ENCODE results near the gene HLA-F. TPM values are rescaled to one million over a fixed set of nuclear protein-coding genes. Genes with fewer than 3 reads are reported as not detected.

Gene HLA-F
- polyA plus RNA-seq, 1 donor from 2014 or later = 393 TPM

DNA sequence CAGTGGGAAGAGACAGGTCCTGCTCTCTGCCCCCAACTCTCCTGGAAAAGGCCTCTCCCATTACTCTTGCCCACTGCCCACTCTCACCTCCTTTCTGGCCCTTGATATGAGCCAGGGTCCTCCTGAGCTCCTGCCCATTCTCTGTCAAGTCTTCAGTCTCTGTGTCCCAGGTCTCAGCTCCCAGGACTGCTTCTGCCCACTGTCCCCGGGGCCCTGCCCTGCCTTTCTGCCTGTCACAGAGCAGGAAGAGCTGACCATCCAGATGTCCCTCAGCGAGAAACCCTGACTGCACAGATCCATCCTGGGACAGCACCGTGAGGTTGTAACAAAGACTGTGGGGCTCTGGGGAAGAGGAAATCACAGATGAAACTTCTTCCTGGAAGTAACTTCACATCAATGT lies 22.2 kb downstream of the HLA-F start:
- Mint-ChIP-seq H3K27me3 (peaks cover 5% of the 10 kb centered on the region), H3K9me3 (no peaks in the 10 kb centered on the region), H3K36me3 (peaks cover 2% of the 10 kb centered on the region), H3K27ac (no peak overlapping the region), H3K4me1 (peaks cover 8 to 22% (median 16%) of the 10 kb centered on the region in 3 donors), H3K4me3 (peak overlapping the region in 1 of 4 donors; percentile 15)

DNA sequence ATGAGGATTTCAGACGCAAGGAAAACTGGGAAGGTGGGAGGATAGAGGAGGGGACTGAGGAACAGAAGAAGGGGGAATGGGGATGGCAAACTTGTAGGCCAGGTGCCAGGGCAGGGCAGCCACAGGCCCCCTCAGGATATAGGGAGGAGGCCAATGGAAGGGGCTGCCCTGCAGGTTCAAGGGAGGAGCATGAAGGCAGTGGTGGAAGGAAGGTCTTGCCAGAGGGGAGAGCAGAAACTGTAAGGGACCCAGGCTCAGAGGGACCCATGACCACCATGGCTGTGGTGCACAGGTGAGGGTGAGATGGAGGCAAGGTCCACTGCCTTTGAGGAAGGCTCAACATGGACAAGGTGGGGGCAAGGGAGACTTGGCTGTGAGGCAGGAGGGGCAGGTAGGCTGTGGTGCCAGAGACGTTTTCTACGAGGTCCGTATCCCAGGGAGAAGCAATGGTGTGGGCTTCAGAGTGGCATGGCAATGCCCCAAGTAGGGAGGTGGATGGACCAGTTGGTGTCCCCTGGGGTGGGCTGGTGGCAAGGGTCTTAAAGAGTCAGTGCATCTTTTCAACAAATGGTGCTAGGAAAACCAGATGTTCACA lies 22.7 kb downstream of the HLA-F start:
- H3K4me1 Mint-ChIP-seq = peaks cover 8 to 24% (median 16%) of the 10 kb centered on the region in 3 donors
- peaks cover 2% of the 10 kb centered on the region for H3K36me3 Mint-ChIP-seq
- H3K4me3 Mint-ChIP-seq = peak overlapping the region in 2 of 4 donors; percentile 15 to 52
- H3K27me3 Mint-ChIP-seq = peaks cover 5% of the 10 kb centered on the region
- H3K27ac Mint-ChIP-seq = no peak overlapping the region
- H3K9me3 Mint-ChIP-seq = no peaks in the 10 kb centered on the region

DNA sequence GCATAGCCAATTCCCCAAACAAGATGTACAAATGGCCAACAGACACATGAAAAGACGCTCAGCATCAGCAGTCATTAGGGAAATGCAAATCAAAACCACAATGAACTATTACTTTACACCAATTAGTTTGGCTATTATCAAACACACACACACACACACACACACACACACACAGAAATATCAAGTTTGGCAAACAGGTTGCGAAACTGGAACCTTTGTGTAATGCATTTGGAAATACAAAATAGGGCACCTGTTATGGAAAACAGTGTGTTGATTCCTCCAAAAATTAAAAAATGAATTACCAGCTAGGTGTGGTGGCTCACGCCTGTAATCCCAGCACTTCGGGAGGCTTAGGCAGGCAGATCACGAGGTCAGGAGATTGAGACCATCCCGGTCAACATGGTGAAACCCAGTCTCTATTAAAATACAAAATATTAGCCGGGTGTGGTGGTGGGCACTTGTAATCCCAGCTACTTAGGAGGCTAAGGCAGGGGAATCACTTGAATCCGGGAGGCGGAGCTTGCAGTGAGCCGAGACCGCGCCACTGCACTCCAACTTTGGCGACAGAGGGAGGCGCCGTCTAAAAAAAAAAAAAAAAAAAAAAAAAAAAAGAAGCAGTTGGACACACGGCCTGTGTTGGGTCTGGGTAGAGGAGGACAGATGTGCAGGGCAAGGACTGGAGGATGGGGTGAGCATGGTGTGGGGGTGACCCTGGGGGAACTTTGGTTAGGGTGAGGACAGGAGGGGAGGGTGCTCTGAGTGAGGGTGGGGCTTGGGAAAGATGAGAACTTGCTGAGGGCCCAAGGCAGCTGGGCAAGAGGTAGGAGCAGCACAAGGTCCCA lies 23.8 kb downstream of the HLA-F start:
- H3K4me1 Mint-ChIP-seq = peaks cover 13 to 29% (median 16%) of the 10 kb centered on the region in 3 donors

DNA sequence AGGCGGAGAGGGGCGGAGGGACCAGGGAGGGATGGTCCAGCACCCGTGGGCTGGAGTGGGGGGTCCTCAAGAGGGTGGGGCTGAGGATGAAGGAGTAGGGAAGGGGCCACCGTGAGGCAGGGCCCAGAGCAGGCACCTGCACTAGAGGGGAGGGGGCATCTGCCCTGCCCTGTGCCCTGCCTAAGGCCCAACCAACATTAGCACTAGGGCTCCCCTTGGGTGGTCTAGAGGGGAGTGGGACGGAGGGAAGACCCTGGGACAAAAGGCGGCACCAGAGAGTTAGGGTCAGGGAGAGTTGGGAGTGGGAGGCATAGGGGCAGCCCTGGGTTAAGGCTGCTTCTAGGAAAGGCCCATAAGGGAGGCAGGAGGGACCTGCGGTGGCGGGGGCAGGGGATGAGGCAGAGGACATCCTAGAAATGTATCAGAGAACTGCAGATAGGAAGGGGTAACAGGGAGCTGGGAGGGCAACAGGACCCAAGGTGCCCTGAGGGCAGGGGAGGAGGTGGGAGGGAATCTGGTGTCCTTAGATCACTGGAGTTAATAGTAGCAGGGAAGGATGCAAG lies 24.5 kb downstream of the HLA-F start:
- Mint-ChIP-seq H3K4me3 (peak overlapping the region; percentile 89 to 98 (median 96)), H3K27me3 (peaks cover 5% of the 10 kb centered on the region), H3K36me3 (peaks cover 2% of the 10 kb centered on the region), H3K27ac (peak overlapping the region in 2 of 3 donors; percentile 56 to 92), H3K4me1 (peaks cover 16 to 29% (median 16%) of the 10 kb centered on the region in 3 donors), H3K9me3 (no peaks in the 10 kb centered on the region)

More for the DNA sequence above, 23.8 kb downstream of the HLA-F start:
- H3K27ac Mint-ChIP-seq = peak overlapping the region in 2 of 3 donors; percentile 50 to 92
- peak overlapping the region in 3 of 4 donors; percentile 15 to 98 (median 57) for H3K4me3 Mint-ChIP-seq
- H3K36me3 Mint-ChIP-seq = peaks cover 2% of the 10 kb centered on the region
- H3K9me3 Mint-ChIP-seq = no peaks in the 10 kb centered on the region
- peaks cover 5% of the 10 kb centered on the region for H3K27me3 Mint-ChIP-seq

DNA sequence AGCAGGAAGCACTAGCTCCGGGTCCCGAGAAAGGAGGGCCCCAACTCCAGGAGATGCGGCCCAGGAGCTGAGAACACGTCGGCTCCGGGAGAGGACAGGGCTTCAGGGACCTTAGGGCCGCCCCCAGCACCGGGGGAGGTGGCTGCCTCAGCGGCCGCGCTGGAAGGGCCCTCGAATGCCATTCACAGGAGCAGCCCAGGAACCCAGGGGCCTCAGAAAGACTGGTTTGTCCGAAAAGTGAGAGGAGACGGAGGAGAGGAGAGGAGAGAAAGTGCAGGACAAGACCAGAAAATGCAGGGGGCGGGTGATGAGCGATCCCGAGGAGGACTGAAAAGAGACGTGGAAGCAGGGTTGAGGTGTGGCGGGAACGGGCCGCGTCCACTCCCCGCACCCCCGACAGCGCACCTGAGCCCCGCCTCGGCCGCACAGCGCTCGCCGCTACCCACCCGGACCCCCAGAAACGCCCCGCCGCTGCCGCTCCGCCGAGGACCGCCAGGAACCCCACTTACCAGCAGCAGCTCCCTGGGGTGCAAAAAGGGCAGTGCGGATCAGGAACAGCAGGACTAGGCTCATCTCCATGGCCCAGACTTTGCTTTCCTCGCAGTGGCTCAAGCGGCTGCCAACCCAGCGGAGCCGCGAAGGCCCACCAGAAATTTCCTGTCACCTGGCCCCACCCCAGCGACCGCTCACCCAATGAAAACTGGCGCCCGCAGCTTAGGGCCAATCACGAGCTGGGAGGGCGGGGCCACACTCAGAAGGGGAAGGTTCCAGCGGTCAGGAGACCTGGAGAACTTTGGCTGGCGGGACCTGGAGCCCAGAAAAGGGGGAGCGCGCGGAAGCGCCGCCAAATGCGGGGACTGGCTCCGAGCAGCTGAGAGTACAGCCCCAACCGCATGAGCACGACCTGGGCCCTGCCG lies 25.4 kb downstream of the HLA-F start:
- Mint-ChIP-seq H3K27me3 (peaks cover 6% of the 10 kb centered on the region), H3K36me3 (peaks cover 2% of the 10 kb centered on the region), H3K9me3 (no peaks in the 10 kb centered on the region), H3K27ac (peak overlapping the region; percentile 53 to 92 (median 56)), H3K4me3 (peak overlapping the region; percentile 89 to 98 (median 96)), H3K4me1 (peaks cover 19 to 34% (median 20%) of the 10 kb centered on the region in 3 donors)

DNA sequence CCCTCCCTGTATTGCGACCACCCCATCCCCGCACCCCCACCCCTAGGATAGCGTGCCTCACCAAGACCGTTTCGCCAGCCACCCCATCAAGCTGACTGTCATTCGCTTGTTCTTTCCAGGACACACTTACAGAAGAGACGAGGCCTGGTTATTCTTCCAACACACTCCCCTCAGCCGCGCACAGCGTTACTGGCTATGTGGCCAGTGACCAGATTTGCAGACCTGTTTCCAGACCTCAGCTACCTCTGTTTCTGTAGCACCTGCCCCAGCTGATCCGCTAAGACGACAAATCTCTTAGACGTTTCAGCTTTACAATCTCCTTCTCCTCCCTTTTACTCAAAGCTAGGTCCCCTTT lies 26.1 kb downstream of the HLA-F start:
- peaks cover 19 to 35% (median 20%) of the 10 kb centered on the region in 3 donors for H3K4me1 Mint-ChIP-seq
- H3K27ac Mint-ChIP-seq = peak overlapping the region in 2 of 3 donors; percentile 56 to 90
- peaks cover 6% of the 10 kb centered on the region for H3K27me3 Mint-ChIP-seq
- H3K9me3 Mint-ChIP-seq = no peaks in the 10 kb centered on the region
- peak overlapping the region; percentile 89 to 98 (median 96) for H3K4me3 Mint-ChIP-seq
- peaks cover 2% of the 10 kb centered on the region for H3K36me3 Mint-ChIP-seq

DNA sequence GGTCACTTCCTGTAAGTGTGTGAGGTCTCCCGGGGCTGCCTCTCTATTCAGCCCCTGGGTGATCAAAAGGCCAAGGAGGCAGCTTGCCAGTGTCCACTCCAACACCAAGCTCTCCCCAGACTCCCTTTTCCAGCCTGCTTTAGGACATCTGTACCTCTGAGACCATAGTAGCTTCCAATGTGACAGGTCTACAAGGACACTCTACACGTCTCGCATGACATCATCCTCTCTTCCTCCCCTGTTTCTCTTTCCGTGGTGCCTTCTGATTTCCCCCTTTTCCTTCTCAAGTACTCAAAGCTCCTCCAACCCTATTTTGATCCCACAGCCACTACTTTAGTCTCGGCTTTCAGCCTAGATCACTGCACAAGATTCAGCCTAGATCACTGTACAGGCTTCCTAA lies 26.4 kb downstream of the HLA-F start:
- Mint-ChIP-seq H3K36me3 (peaks cover 2% of the 10 kb centered on the region), H3K27ac (peak overlapping the region; percentile 6 to 90 (median 85)), H3K27me3 (peaks cover 6% of the 10 kb centered on the region), H3K4me3 (peak overlapping the region; percentile 89 to 98 (median 96)), H3K4me1 (peaks cover 19 to 35% (median 20%) of the 10 kb centered on the region in 3 donors), H3K9me3 (no peaks in the 10 kb centered on the region)

DNA sequence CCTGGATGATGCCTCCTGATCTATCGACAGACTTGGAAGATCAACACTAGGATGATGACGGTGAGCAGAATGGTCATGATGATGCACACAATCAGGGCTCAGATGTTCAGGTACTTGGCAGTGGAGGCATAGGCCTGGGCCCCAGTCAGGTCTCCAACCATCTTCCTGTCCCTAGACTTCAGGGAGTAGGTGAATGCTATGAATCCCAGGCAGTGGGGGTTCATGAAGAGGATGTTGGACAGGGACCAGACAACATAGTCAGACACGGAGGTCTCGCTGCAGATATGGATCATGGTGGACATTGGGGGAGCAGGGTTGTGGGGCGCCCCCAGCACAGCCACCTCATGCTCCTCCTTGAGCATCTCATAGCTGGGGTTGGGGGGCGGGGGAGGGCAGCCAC lies 27.5 kb downstream of the HLA-F start:
- Mint-ChIP-seq H3K9me3 (no peaks in the 10 kb centered on the region), H3K27ac (peak overlapping the region in 2 of 3 donors; percentile 82 to 94), H3K27me3 (peaks cover 14% of the 10 kb centered on the region), H3K4me3 (peak overlapping the region; percentile 59 to 90 (median 75)), H3K36me3 (peaks cover 2% of the 10 kb centered on the region), H3K4me1 (peaks cover 19 to 35% (median 20%) of the 10 kb centered on the region in 3 donors)

DNA sequence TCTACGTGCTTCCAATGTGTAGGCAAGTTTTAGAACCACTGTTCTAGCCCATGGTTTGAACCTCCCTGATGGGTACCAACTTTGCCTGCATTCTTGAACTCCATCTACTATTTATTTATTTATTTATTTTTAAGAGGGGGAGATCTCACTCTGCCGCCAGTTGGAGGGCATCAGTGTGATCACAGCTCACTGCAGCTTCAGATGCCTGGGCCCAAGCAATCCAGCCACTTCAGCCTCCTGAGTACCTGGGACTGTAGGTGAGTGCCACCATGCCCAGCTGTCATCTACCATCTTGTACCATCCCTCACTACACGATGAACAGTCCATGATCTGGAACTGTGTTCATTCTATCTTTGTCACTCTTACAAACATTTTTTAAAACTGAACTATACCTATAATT lies 28.2 kb downstream of the HLA-F start:
- Mint-ChIP-seq H3K4me3 (peak overlapping the region; percentile 89 to 99 (median 97)), H3K27me3 (peaks cover 19% of the 10 kb centered on the region), H3K36me3 (peaks cover 2% of the 10 kb centered on the region), H3K9me3 (no peaks in the 10 kb centered on the region), H3K4me1 (peaks cover 18 to 35% (median 20%) of the 10 kb centered on the region in 3 donors), H3K27ac (peak overlapping the region; percentile 75 to 99 (median 92))

DNA sequence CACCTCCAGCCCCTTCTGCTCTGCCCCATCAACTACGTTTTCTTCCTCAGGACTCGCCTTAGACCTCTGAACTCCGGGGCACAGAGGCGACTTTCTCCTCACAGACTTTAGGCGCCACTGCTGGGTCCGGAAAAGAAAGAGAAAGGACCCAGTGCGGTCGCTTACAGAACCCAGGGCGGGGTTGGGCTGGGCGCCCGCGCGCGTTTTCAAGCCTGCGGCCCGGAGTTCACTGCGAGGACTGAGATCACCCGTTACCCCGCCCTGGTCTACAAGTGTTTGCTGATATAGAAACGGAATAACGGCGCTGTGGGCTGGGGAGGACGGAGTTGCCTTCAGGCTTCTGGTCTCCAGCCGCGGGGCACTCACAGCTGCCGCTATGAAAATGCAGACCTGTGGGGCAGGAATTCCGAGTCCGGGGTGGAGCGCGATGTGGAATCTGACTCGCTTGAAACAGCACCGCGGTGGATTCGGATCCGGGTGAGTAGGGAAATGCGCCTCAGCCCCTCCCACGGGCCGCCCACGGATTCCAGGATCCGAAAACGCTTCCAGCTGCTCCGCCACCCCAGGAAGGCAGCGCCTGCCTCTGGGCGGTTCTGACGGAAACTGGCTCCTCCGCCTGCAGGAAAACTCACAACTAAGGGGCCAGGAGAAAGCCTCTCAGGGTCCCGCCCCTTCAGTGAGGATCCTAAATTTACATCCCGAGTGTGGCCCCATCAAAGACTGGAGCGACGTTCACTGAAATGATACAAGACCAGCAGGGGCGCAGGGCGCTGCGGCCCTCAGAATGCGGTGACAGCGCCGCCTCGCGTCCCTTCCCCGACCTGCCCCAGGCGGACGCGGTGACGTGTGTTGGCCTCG lies 29.4 kb downstream of the HLA-F start:
- Mint-ChIP-seq H3K4me1 (peaks cover 14 to 29% (median 20%) of the 10 kb centered on the region in 3 donors), H3K9me3 (no peaks in the 10 kb centered on the region), H3K4me3 (peak overlapping the region; percentile 89 to 99 (median 97)), H3K27ac (peak overlapping the region; percentile 75 to 99 (median 92)), H3K27me3 (peaks cover 28% of the 10 kb centered on the region), H3K36me3 (no peaks in the 10 kb centered on the region)

DNA sequence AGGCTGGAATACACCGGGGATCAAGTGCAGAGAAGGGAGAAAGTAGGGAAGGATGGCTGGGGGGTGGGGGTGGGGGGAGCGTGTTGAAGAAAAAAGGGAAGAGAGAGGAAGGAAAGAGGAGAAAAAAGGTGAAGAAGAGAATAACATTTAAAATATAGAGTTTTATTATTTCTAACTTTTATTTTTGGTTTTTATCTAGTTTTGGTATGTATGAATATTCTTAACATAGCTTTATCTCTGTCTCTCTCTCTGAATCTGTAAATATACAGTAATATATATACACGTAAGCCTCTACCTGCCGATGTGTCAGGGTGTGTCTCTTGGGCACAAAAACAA lies 30.0 kb downstream of the HLA-F start:
- H3K36me3 Mint-ChIP-seq = no peaks in the 10 kb centered on the region

DNA sequence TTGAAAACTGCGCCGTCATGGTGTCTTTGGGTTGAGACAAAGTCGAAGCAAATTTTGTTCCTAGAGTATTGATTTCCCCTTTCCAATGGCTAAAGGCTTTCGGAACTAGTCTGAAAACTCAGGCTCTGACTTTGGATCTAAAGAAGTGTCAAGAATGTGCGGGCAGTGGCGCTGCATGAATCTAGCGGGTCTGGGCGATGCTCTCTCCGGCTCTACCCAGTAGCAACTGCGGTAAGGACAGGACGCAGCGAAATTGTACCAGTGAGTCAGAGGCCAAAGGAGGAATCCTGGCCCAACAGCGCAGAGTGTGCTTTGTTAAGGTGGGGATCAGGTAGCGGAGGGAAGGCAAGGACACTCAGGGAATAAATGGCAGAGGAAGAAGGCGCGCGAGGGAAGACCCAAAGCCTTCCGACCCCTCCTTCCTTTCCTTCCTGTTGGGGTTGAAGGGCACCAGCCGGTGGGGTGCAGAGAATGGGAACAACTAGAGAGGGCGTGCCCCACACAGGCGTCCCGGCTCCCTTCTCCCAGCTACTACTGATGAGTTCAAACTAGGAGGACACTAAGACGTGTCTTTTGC lies 32.1 kb downstream of the HLA-F start:
- H3K4me3 Mint-ChIP-seq = peak overlapping the region in 1 of 4 donors; percentile 32
- H3K27ac Mint-ChIP-seq = no peak overlapping the region
- no peaks in the 10 kb centered on the region for H3K9me3 Mint-ChIP-seq
- no peaks in the 10 kb centered on the region for H3K36me3 Mint-ChIP-seq
- peaks cover 38% of the 10 kb centered on the region for H3K27me3 Mint-ChIP-seq
- peaks cover 3 to 21% (median 16%) of the 10 kb centered on the region in 3 donors for H3K4me1 Mint-ChIP-seq

More for the DNA sequence above, 30.0 kb downstream of the HLA-F start:
- peak overlapping the region; percentile 75 to 99 (median 92) for H3K27ac Mint-ChIP-seq
- H3K27me3 Mint-ChIP-seq = peaks cover 27% of the 10 kb centered on the region
- H3K4me1 Mint-ChIP-seq = peaks cover 9 to 24% (median 20%) of the 10 kb centered on the region in 3 donors
- no peaks in the 10 kb centered on the region for H3K9me3 Mint-ChIP-seq
- H3K4me3 Mint-ChIP-seq = peak overlapping the region; percentile 89 to 99 (median 97)

DNA sequence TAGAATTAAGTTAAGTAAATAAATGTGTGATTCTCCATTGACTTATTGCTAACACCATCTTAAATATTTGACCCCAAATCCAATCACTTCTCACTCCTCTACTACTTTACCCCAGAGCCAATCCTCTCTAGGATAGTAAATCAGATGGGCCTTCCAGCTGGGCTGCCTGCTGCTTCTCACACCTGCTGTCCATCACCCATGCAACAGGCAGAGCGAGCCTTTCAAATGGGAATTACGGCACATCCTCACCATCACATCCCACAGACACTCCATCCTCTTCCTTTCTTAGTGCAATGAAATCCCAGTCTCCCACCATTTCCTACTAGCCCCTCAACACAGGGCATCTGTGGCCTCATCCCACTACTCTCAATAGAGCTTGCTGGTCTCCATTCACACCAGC lies 34.0 kb downstream of the HLA-F start:
- H3K36me3 Mint-ChIP-seq = no peaks in the 10 kb centered on the region
- peaks cover 3 to 16% (median 10%) of the 10 kb centered on the region in 3 donors for H3K4me1 Mint-ChIP-seq
- no peaks in the 10 kb centered on the region for H3K9me3 Mint-ChIP-seq
- H3K27me3 Mint-ChIP-seq = peaks cover 45% of the 10 kb centered on the region
- peak overlapping the region in 2 of 4 donors; percentile 26 to 53 for H3K4me3 Mint-ChIP-seq
- peak overlapping the region in 1 of 3 donors; percentile 87 for H3K27ac Mint-ChIP-seq

Data from IgD-negative memory B cell (primary cell).